K562 (cell line): ENCODE results near the gene SUPT5H. TPM values are rescaled to one million over a fixed set of nuclear protein-coding genes. Genes with fewer than 3 reads are reported as not detected.

ENCODE experiments used
- ATAC-seq: fragments of 200-7000 bp; cut with Tn5 transposase; 3 replicates; pipeline ENCODE4 v1.9.1; 2020; ENCODE audit warnings: moderate library complexity
- BruUV-seq: library from RNA; stranded (reverse); fragments of 400-500 nt; replicated peaks from 2 replicates; lab custom pipeline; 2021; lab: Mats Ljungman, UMichigan
- CTCF ChIA-PET: fragments of 300-600 bp; formaldehyde crosslinking; extraction: SDS; loops from one replicate; lab custom pipeline; 2021; ENCODE audit warnings: low intra/inter-chr PET ratio; lab: Yijun Ruan, JAX
- POLR2A ChIA-PET: fragments of 300-600, 350-650 bp; sonication (Branson Sonifier 250); formaldehyde crosslinking; extraction: SDS; loops from one replicate; lab custom pipeline; 2021; ENCODE audit warnings: antibody characterized with exemption, inconsistent platforms; lab: Yijun Ruan, JAX
- DNase-seq, 4 experiments: peaks; one replicate each; pipeline versions ENCODE4 v3.0.0 to v3.0.0-alpha.2; 2011 to 2018; ENCODE audit warnings: low spot score in 3 of 4, mixed read lengths in 3 of 4; ENCODE audit errors: extremely low read depth in 1 of 4
- FAIRE-seq: peaks from 2 replicates; lab custom pipeline; 2011; peaks lifted over from hg19 to GRCh38; lab: Jason Lieb, UNC
- H2AFZ ChIP-seq: 2 replicates; pipeline ENCODE4 v1.6.0; 2011; ENCODE audit warnings: low read depth, low read length, control low read depth, inconsistent platforms
- H3K27ac ChIP-seq: fragments of 200-600 bp; 3 replicates; pipeline ENCODE4 v1.8.0; 2011; ENCODE audit warnings: low read depth, mild to moderate bottlenecking, control low read depth, inconsistent platforms, low read length, moderate library complexity, mixed read lengths; ENCODE audit errors: extremely low read depth
- H3K27me3 ChIP-seq, 2 experiments: fragments of 300-600 bp in 1 of 2; 2 replicates in 1 of 2; 3 replicates in 1 of 2; pipeline versions ENCODE4 v1.6.0 to v1.8.0; 2011; ENCODE audit warnings: inconsistent platforms in 2 of 2, low read length in 2 of 2, mild to moderate bottlenecking in 1 of 2, mixed read lengths in 1 of 2, moderate library complexity in 1 of 2; ENCODE audit not compliant: control insufficient read depth in 2 of 2, insufficient read depth in 2 of 2
- H3K36me3 ChIP-seq: fragments of 300-600 bp; 3 replicates; pipeline ENCODE4 v1.8.0; 2011; ENCODE audit warnings: mild to moderate bottlenecking, low read length, inconsistent platforms; ENCODE audit not compliant: control insufficient read depth, insufficient read depth
- H3K4me1 ChIP-seq, 2 experiments: fragments of 200-600 bp in 1 of 2; replicated peaks in 1 of 2; 2 replicates in 1 of 2; 3 replicates in 1 of 2; pipeline versions ENCODE4 v1.5.1 to v1.8.0; 2011; ENCODE audit warnings: inconsistent platforms in 2 of 2, low read length in 2 of 2, mild to moderate bottlenecking in 1 of 2, mixed read lengths in 1 of 2, moderate library complexity in 1 of 2; ENCODE audit not compliant: control insufficient read depth in 2 of 2, insufficient read depth in 2 of 2
- H3K4me2 ChIP-seq: 2 replicates; pipeline ENCODE4 v1.6.1; 2011; ENCODE audit warnings: low read length, control low read depth, inconsistent platforms, mixed read lengths; ENCODE audit not compliant: insufficient read depth
- H3K4me3 ChIP-seq: fragments of 200-600 bp; sonication (generic), shearing (Covaris generic); 2 replicates; pipeline ENCODE4 v1.5.1; 2016; ENCODE audit warnings: control low read depth, inconsistent platforms
- H3K79me2 ChIP-seq: fragments of 200-600 bp; 3 replicates; pipeline ENCODE4 v1.8.0; 2011; ENCODE audit warnings: low read length, inconsistent platforms; ENCODE audit not compliant: control insufficient read depth, insufficient read depth
- H3K9ac ChIP-seq, 2 experiments: 2 replicates each; pipeline versions ENCODE4 v1.6.0 to v1.6.1; 2011; ENCODE audit warnings: low read depth in 2 of 2, low read length in 2 of 2, control low read depth in 1 of 2, inconsistent platforms in 1 of 2, mild to moderate bottlenecking in 1 of 2, mixed read lengths in 1 of 2; ENCODE audit not compliant: insufficient read depth in 1 of 2
- H3K9me1 ChIP-seq: one replicate; pipeline ENCODE4 v1.6.0; 2011; ENCODE audit warnings: inconsistent platforms, mild to moderate bottlenecking, low read length, moderate library complexity; ENCODE audit not compliant: control insufficient read depth, insufficient read depth
- H3K9me3 ChIP-seq: replicated peaks from 2 replicates; pipeline ENCODE4 v1.5.1; 2011; ENCODE audit warnings: low read depth, low read length, inconsistent platforms; ENCODE audit not compliant: control insufficient read depth, insufficient read depth
- H4K20me1 ChIP-seq: replicated peaks from 2 replicates; pipeline ENCODE4 v1.6.1; 2011; ENCODE audit warnings: low read length, inconsistent platforms, mixed read lengths; ENCODE audit not compliant: control insufficient read depth, insufficient read depth
- ATF7 ChIP-seq: fragments of 450-650 bp; IDR thresholded peaks from 2 replicates; pipeline ENCODE4 v1.7.1; 2014; ENCODE audit warnings: mild to moderate bottlenecking, moderate library complexity
- BCOR ChIP-seq: fragments of 450-650 bp; IDR thresholded peaks from 2 replicates; pipeline ENCODE4 v1.6.1; 2016
- C11orf30 ChIP-seq: fragments of 450-650 bp; IDR thresholded peaks from 2 replicates; pipeline ENCODE4 v1.6.1; 2016; ENCODE audit warnings: low read depth, mild to moderate bottlenecking
- CEBPB ChIP-seq: fragments of 450-650 bp; IDR thresholded peaks from 2 replicates; pipeline ENCODE4 v1.6.1; 2016; ENCODE audit warnings: missing genetic modification characterization, missing compliant biosample characterization
- FOXP1 ChIP-seq: sonication (generic); formaldehyde crosslinking; IDR thresholded peaks from 2 replicates; pipeline ENCODE4 v1.8.0; 2022; ENCODE audit warnings: mild to moderate bottlenecking, missing genetic modification reagents
- KDM2B ChIP-seq: fragments of 250-450 bp; sonication (Bioruptor Pico); IDR thresholded peaks from 2 replicates; pipeline ENCODE4 v1.8.0; 2021; ENCODE audit warnings: mild to moderate bottlenecking, moderate library complexity
- MAZ ChIP-seq, 2 experiments: fragments of 450-650 bp in 1 of 2; sonication (generic) in 1 of 2; formaldehyde crosslinking; IDR thresholded peaks in 1 of 2; conservative IDR thresholded peaks in 1 of 2; 2 replicates each; pipeline versions ENCODE4 v1.4.0 to v1.5.0; 2020; ENCODE audit warnings: mild to moderate bottlenecking in 1 of 2, missing genetic modification reagents in 1 of 2
- MEIS2 ChIP-seq: fragments of 450-650 bp; IDR thresholded peaks from 2 replicates; pipeline ENCODE4 v1.6.1; 2014; ENCODE audit warnings: mild to moderate bottlenecking; ENCODE audit not compliant: partially characterized antibody
- MYBL2 ChIP-seq, 2 experiments: fragments of 450-650 bp in 1 of 2; sonication (generic) in 1 of 2; formaldehyde crosslinking in 1 of 2; IDR thresholded peaks; 2 replicates each; pipeline versions ENCODE4 v1.6.1 to v1.8.1; 2017 to 2022; ENCODE audit warnings: borderline replicate concordance in 1 of 2, inconsistent platforms in 1 of 2, low read depth in 1 of 2, mild to moderate bottlenecking in 1 of 2, missing genetic modification reagents in 1 of 2, moderate library complexity in 1 of 2
- NBN ChIP-seq: fragments of 450-650 bp; IDR thresholded peaks from 2 replicates; pipeline ENCODE4 v1.6.1; 2016; ENCODE audit warnings: low read depth, mild to moderate bottlenecking
- NEUROD1 ChIP-seq: fragments of 150-350 bp; IDR thresholded peaks from 2 replicates; pipeline ENCODE4 v1.6.1; 2014; ENCODE audit warnings: borderline replicate concordance, low read length, low read depth; ENCODE audit not compliant: partially characterized antibody
- SIN3B ChIP-seq: fragments of 450-650 bp; IDR thresholded peaks from 2 replicates; pipeline ENCODE4 v1.6.1; 2017; ENCODE audit warnings: low read depth, mild to moderate bottlenecking, moderate library complexity
- SMAD1 ChIP-seq: fragments of 150-350 bp; IDR thresholded peaks from 2 replicates; pipeline ENCODE4 v1.6.1; 2014; ENCODE audit warnings: low read length, low read depth; ENCODE audit not compliant: partially characterized antibody
- SRSF3 ChIP-seq: fragments of 200-400 bp; formaldehyde crosslinking; IDR thresholded peaks from 2 replicates; pipeline ENCODE4 v1.6.1; 2016; ENCODE audit warnings: mild to moderate bottlenecking, low read length, moderate library complexity; ENCODE audit not compliant: insufficient read depth
- TARDBP ChIP-seq: fragments of 450-650 bp; IDR thresholded peaks from 2 replicates; pipeline ENCODE4 v1.6.1; 2016
- THRAP3 ChIP-seq: fragments of 450-650 bp; IDR thresholded peaks from 2 replicates; pipeline ENCODE4 v1.6.1; 2016; ENCODE audit warnings: mild to moderate bottlenecking, inconsistent platforms, borderline replicate concordance
- ZBTB7A ChIP-seq: IDR thresholded peaks from 2 replicates; pipeline ENCODE4 v1.6.1; 2011; ENCODE audit warnings: low read depth, mild to moderate bottlenecking, low read length, moderate library complexity, borderline replicate concordance; ENCODE audit not compliant: control insufficient read depth
- ZZZ3 ChIP-seq: fragments of 450-650 bp; IDR thresholded peaks from 2 replicates; pipeline ENCODE4 v1.6.1; 2016; ENCODE audit warnings: antibody characterized with exemption, mild to moderate bottlenecking, moderate library complexity
- WGBS: fragments of 100-300 bp; shearing (Covaris generic); methylation state at CpG from one replicate; pipeline ENCODE4 v1.1.6; 2016; ENCODE audit warnings: low coverage, mixed read lengths; ENCODE audit not compliant: insufficient coverage; ENCODE audit errors: missing lambda C conversion rate; 5-methylcytosine and 5-hydroxymethylcytosine counted together
- in situ Hi-C: fragments of 300-500 bp; cut with MboI; formaldehyde crosslinking; loops from 4 replicates; pipeline ENCODE4 v1.15.0; 2018; ENCODE audit warnings: inconsistent platforms, mixed read lengths
- intact Hi-C: fragments of 100-400 bp; cut with micrococcal nuclease; formaldehyde crosslinking; loops from 2 replicates; pipeline ENCODE4 v1.14.2; 2022
- polyA plus RNA-seq, 8 experiments: library from polyadenylated mRNA; depleted of rRNA in 4 of 8; stranded (reverse) in 5 of 8; unstranded in 3 of 8; fragments of >200 nt; fragmentation: Nextera tagmentation in 2 of 8; fragmentation: Illumina TruSeq in 1 of 8; extraction: Ambion mirVana in 2 of 8; extraction: Trizol in 1 of 8; gene quantifications; 2 replicates each; pipeline versions ENCODE4 v1.2.1 to v1.2.3, GENCODE V29; 2011 to 2014; ENCODE audit warnings: inconsistent platforms in 1 of 8, missing spikeins in 1 of 8
- total RNA-seq, 7 experiments: library from RNA; depleted of rRNA in 6 of 7; stranded (reverse); fragments of >200 nt in 6 of 7; fragmentation: Illumina TruSeq in 2 of 7; extraction: Trizol in 2 of 7; gene quantifications; 2 replicates each; pipeline versions ENCODE4 v1.2.1 to v1.2.3, GENCODE V29; 2011 to 2021; ENCODE audit warnings: low replicate concordance in 1 of 7
- TF ChIP-seq, protein P1 (sequence below), 2 experiments: fragments of 200-800 bp in 1 of 2; sonication (Bioruptor generic) in 1 of 2; sonication (generic) in 1 of 2; formaldehyde crosslinking in 1 of 2; IDR thresholded peaks in 1 of 2; conservative IDR thresholded peaks in 1 of 2; 2 replicates each; pipeline versions ENCODE4 v1.5.0 to v1.6.1; 2016 to 2020; ENCODE audit warnings: missing compliant biosample characterization in 1 of 2, missing genetic modification characterization in 1 of 2, missing genetic modification reagents in 1 of 2
- TF ChIP-seq, protein P2 (sequence below): fragments of 250-450 bp; sonication (Bioruptor Pico); IDR thresholded peaks from 2 replicates; pipeline ENCODE4 v1.8.0; 2021; ENCODE audit warnings: borderline replicate concordance, mild to moderate bottlenecking, moderate library complexity; ENCODE audit not compliant: poor library complexity, severe bottlenecking

SUPT5H gene
- total and polyA plus RNA-seq, 9 of the 15 experiments (the other 6 are each of a cell fraction or from before 2014, with no cell fraction given), result 13.3 to 85.9 (median 35.9) TPM

DNA sequence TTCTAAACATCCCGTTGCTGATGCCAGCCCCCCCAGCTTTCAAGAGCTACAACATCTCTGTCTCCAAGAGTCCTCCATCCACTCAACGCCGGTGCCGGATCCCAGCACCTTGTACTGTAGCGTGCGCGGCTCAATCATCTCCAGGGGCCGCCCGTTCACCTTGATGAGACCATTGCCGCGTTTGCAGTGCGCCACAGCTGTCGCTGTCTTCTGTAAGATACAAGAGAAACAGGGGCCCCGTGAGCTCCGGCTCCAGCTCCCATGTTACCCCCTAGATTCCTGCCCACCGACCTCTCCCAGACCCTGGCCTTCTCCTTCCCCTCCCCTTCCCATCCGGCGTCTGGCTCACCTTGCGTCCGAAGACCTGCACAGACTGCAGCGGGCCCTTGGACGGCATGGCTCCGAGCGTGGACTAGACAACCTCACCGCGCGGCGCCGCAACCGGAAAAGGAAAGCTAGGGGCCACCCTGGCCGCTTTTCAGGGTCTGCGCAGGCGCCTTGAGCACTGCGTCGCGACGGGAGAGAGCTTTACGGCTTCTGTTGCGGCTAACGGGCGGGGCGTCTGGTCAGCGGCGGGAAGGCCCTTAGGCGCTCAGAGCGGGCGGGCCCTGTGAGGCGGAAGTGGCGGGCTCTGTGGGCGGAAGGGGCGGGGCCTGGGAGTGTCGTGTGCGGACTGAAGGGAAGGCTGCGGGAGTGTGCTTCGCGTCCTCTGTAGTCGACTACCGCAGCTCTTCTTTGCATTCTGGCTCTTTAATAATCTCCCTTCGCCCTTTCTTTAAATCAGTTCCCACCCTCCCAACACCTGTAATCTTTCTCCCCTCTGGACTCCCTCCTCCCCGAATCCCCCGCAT is 9.7 kb upstream of the SUPT5H start, which contains the start of gene RPS16:
RPS16 (minus strand) TSS at position 451 of the 851 bp plus-strand sequence; CDS start at position 397, 54 bp downstream.
- H3K9me1 ChIP-seq, result no peaks in the 10 kb centered on the region
- no TSS peak for BruUV-seq
- CTCF ChIA-PET, result no interaction called here
- POLR2A ChIA-PET, result interaction anchor here (0.6 to 6.2 kb wide), 52 partner anchors 9 to 982 kb away, joined by 3 to 141 read pairs (median 4); partner anchors contain the start of genes DYRK1B, EID2B, MED29 and PAF1
- H4K20me1 ChIP-seq, result peaks cover 21% of the 10 kb centered on the region
- no peaks in the 10 kb centered on the region for H3K9me3 ChIP-seq
- peak; percentile 93 for FAIRE-seq
- DNase-seq, result peak; percentile 95 to 99 (median 95)
- peaks cover 37% of the 10 kb centered on the region for H3K36me3 ChIP-seq
- H3K4me3 ChIP-seq, result peak within 1 kb of the TSS; percentile 100
- peak; percentile 88 for ATAC-seq
- H3K9ac ChIP-seq, result peak within 1 kb of the TSS; percentile 95 to 99
- H3K27me3 ChIP-seq, result no peaks in the 10 kb centered on the region
- peaks cover 25 to 29% of the 10 kb centered on the region in 2 experiments for H3K4me1 ChIP-seq
- 1% methylated on average over 48 of the region's 61 CpGs for WGBS
- peak within 1 kb of the TSS; percentile 98 for H3K4me2 ChIP-seq
- peak within 1 kb of the TSS; percentile 95 for H3K27ac ChIP-seq
- H3K79me2 ChIP-seq, result peaks cover 32% of the 10 kb centered on the region
- peak within 1 kb of the TSS; percentile 57 for H2AFZ ChIP-seq
- in situ Hi-C loops, result no loop called here
- intact Hi-C loops, result no loop called here
- peak; percentile 72 for TF ChIP-seq SIN3B
- peak; percentile 85 for TF ChIP-seq ATF7
- no peak for TF ChIP-seq CEBPB (tag)
- no peak for TF ChIP-seq TARDBP
- peak; percentile 69 to 73 for TF ChIP-seq MAZ (CRISPR knock-in tag; conservative IDR thresholded peaks at IDR 0.05 in 1 of 2, IDR thresholded peaks at IDR 0.05 in 1 of 2)
- TF ChIP-seq SRSF3, result no peak
- TF ChIP-seq KDM2B, result no peak
- peak; percentile 71 for TF ChIP-seq NEUROD1
- no peak for TF ChIP-seq MYBL2 (IDR thresholded peaks at IDR 0.05; ENCODE audit: low read depth)
- no peak for TF ChIP-seq MYBL2 (CRISPR knock-in tag; IDR thresholded peaks at IDR 0.05; ENCODE audit: borderline replicate concordance)
- peak; percentile 80 for TF ChIP-seq C11orf30
- TF ChIP-seq MEIS2, result peak; percentile 65
- TF ChIP-seq, protein P1, sequence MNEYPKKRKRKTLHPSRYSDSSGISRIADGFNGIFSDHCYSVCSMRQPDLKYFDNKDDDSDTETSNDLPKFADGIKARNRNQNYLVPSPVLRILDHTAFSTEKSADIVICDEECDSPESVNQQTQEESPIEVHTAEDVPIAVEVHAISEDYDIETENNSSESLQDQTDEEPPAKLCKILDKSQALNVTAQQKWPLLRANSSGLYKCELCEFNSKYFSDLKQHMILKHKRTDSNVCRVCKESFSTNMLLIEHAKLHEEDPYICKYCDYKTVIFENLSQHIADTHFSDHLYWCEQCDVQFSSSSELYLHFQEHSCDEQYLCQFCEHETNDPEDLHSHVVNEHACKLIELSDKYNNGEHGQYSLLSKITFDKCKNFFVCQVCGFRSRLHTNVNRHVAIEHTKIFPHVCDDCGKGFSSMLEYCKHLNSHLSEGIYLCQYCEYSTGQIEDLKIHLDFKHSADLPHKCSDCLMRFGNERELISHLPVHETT (CRISPR knock-in tag; conservative IDR thresholded peaks at IDR 0.05 in 1 of 2, IDR thresholded peaks at IDR 0.05 in 1 of 2), result peak in 1 of 2 experiments; percentile 84; a peak in 2 of 4 replicates
- TF ChIP-seq THRAP3, result no peak; the same call in 1 of the 2 replicates
- TF ChIP-seq ZBTB7A, result peak; percentile 29; the same call in 1 of the 2 replicates
- TF ChIP-seq FOXP1, result peak; percentile 88
- peak; percentile 78; the same call in 1 of the 2 replicates for TF ChIP-seq ZZZ3
- TF ChIP-seq BCOR, result peak; percentile 29; the same call in 1 of the 2 replicates
- peak; percentile 83 for TF ChIP-seq SMAD1
- peak; percentile 45; the same call in 1 of the 2 replicates for TF ChIP-seq NBN
- TF ChIP-seq, protein P2, sequence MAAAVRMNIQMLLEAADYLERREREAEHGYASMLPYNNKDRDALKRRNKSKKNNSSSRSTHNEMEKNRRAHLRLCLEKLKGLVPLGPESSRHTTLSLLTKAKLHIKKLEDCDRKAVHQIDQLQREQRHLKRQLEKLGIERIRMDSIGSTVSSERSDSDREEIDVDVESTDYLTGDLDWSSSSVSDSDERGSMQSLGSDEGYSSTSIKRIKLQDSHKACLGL (CRISPR knock-in tag), result peak; percentile 60
